ENCODE data around the gene IFNLR1.

GRCh38 chr1:24133819-24134218 lies 53.3 kb downstream of the IFNLR1 start:
- TF ChIP-seq CTCF (conservative IDR thresholded peaks at IDR 0.05; ENCODE audit: low read length) (no peak), EZH2phosphoT487 (IDR thresholded peaks at IDR 0.05; ENCODE audit: borderline replicate concordance, low read depth, low read length) (no peak)

Measured in OCI-LY7 (cell line).